Common myeloid progenitor, CD34-positive (primary cell): ENCODE results near the gene HAPLN2.
"Not testable (repeated sequence)": the region's sequence is repeated elsewhere in the genome, so short reads cannot be mapped to it uniquely, and the experiment has no call there.

ENCODE experiments used
- CTCF ChIA-PET: fragments of 350-600 bp; sonication (Branson Sonifier 250); formaldehyde crosslinking; loops from one replicate; lab custom pipeline; 2021; ENCODE audit warnings: antibody characterized with exemption; lab: Charles Lee
- POLR2A ChIA-PET: fragments of 350-600 bp; sonication (Branson Sonifier 250); formaldehyde crosslinking; loops from one replicate; lab custom pipeline; 2021; ENCODE audit warnings: antibody characterized with exemption; lab: Charles Lee
- DNase-seq, 3 donors: peaks; one replicate each; pipeline versions ENCODE4 v3.0.0 to v3.0.0-alpha.2; 2013
- H3K27ac ChIP-seq, 2 experiments: 1 replicate in 1 of 2; 2 replicates in 1 of 2; pipeline ENCODE4 v1.7.0; 2013; ENCODE audit warnings: inconsistent platforms in 2 of 2, low read length in 2 of 2, mild to moderate bottlenecking in 2 of 2, low read depth in 1 of 2, moderate library complexity in 1 of 2; ENCODE audit not compliant: severe bottlenecking in 2 of 2, insufficient read depth in 1 of 2, poor library complexity in 1 of 2
- H3K27me3 ChIP-seq, 5 experiments: replicated peaks in 2 of 5; 1 replicate in 3 of 5; 2 replicates in 2 of 5; pipeline versions ENCODE4 v1.6.1 to v1.7.0; 2013; ENCODE audit warnings: low read length in 4 of 5, mild to moderate bottlenecking in 2 of 5, moderate library complexity in 2 of 5, inconsistent platforms in 1 of 5; ENCODE audit not compliant: insufficient read depth in 5 of 5, control insufficient read depth in 4 of 5
- H3K36me3 ChIP-seq, 4 experiments: 1 replicate in 2 of 4; 2 replicates in 2 of 4; pipeline versions ENCODE4 v1.6.1 to v1.7.0; 2013; ENCODE audit warnings: low read length in 3 of 4, control low read depth in 1 of 4, mild to moderate bottlenecking in 1 of 4; ENCODE audit not compliant: control insufficient read depth in 4 of 4, insufficient read depth in 4 of 4
- H3K4me1 ChIP-seq, 4 experiments: 1 replicate in 3 of 4; 2 replicates in 1 of 4; pipeline versions ENCODE4 v1.6.1 to v1.7.1; 2013; ENCODE audit warnings: low read length in 3 of 4, mild to moderate bottlenecking in 3 of 4, control low read depth in 1 of 4, inconsistent platforms in 1 of 4, moderate library complexity in 1 of 4; ENCODE audit not compliant: control insufficient read depth in 4 of 4, insufficient read depth in 4 of 4; ENCODE audit errors: control extremely low read depth in 1 of 4
- H3K4me3 ChIP-seq, 7 experiments: 1 replicate in 4 of 7; 2 replicates in 3 of 7; pipeline versions ENCODE4 v1.5.1 to v1.7.0; 2013; ENCODE audit warnings: mild to moderate bottlenecking in 7 of 7, low read length in 6 of 7, moderate library complexity in 6 of 7, inconsistent platforms in 2 of 7, low read depth in 2 of 7, control low read depth in 1 of 7; ENCODE audit not compliant: insufficient read depth in 4 of 7, control insufficient read depth in 1 of 7; ENCODE audit errors: extremely low read depth in 1 of 7
- H3K9me3 ChIP-seq, 5 experiments: 1 replicate in 4 of 5; 2 replicates in 1 of 5; pipeline versions ENCODE4 v1.6.1 to v1.7.1; 2013; ENCODE audit warnings: low read length in 4 of 5, mild to moderate bottlenecking in 2 of 5, inconsistent platforms in 1 of 5, low read depth in 1 of 5, moderate library complexity in 1 of 5; ENCODE audit not compliant: control insufficient read depth in 4 of 5, insufficient read depth in 2 of 5; ENCODE audit errors: control extremely low read depth in 1 of 5
- WGBS: methylation state at CpG from one replicate; pipeline ENCODE4 v1.1.5; 2013; ENCODE audit not compliant: insufficient coverage; 5-methylcytosine and 5-hydroxymethylcytosine counted together

The HAPLN2 gene

GRCh38 chr1:156586323-156586722 is 32.9 kb upstream of the HAPLN2 start:
- ChIA-PET CTCF (interaction anchor here (0.8 to 8.3 kb wide), 7 partner anchors 13 to 94 kb away, joined by 3 to 63 read pairs (median 7); partner anchors contain the start of gene GPATCH4), POLR2A (no interaction called here)
- H3K36me3 ChIP-seq = peaks cover 0 to 22% (median 13%) of the 10 kb centered on the region in 4 experiments
- H3K4me1 ChIP-seq = peaks cover 5 to 39% (median 33%) of the 10 kb centered on the region in 4 experiments
- H3K4me3 ChIP-seq = no peak overlapping the region
- WGBS = 75% methylated on average over 4 of the region's 4 CpGs
- no peak for DNase-seq
- H3K9me3 ChIP-seq = no peaks in the 10 kb centered on the region
- H3K27me3 ChIP-seq = no peaks in the 10 kb centered on the region
- H3K27ac ChIP-seq = no peak overlapping the region

DNA sequence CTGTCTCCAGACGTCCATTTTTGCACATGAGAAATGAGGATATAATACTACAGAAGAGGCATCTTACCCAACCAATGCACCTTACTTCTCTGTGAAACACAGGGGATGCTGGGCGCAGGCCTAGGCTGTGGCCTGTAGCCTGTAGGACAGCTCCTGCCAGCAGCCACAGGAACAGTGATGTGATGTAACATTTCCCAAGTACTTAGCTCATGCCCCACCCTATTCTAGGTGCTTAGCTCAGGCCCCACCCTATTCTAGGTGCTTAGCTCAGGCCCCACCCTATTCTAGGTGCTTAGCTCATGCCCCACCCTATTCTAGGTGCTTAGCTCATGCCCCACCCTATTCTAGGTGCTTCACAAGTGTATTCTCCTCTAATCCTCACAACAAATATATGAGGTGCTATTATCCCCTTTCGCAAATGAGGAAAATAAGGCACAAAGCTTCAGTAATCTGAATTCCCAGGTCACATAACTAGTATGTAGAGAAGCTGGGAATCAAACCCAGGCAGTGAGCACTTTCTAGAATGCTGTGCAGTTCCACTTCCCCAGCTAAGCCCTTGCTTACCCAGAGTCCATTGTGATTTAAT is 32.2 kb upstream of the HAPLN2 start:
- H3K4me3 ChIP-seq = no peak overlapping the region
- DNase-seq = no peak
- peaks cover 0 to 22% (median 13%) of the 10 kb centered on the region in 4 experiments for H3K36me3 ChIP-seq
- no peaks in the 10 kb centered on the region for H3K9me3 ChIP-seq
- ChIA-PET POLR2A (no interaction called here), CTCF (interaction anchor here (0.7 to 8.3 kb wide), 8 partner anchors 12 to 95 kb away, joined by 3 to 63 read pairs (median 4); partner anchors contain the start of genes GPATCH4 and HAPLN2)
- H3K4me1 ChIP-seq = peaks cover 5 to 38% (median 31%) of the 10 kb centered on the region in 4 experiments
- no peaks in the 10 kb centered on the region for H3K27me3 ChIP-seq
- WGBS = no CpG with 5 or more reads among the region's 3 CpGs
- no peak overlapping the region for H3K27ac ChIP-seq

DNA sequence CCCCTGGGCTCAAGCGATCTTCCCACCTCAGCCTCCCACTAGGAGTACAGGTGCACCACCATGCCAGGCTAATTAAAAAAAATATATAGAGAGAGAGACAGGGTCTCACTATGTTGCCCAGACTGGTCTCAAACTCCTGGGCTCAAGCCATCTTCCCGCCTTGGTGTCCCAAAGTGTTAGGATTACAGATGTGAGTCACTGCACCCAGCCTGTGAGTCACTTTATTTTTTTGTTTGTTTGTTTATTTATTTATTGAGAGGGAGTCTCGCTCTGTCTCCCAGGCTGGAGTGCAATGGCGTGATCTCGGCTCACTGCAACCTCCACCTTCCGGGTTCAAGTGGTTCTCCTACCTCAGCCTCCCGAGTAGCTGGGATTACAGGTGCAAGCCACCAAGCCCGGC is 31.3 kb upstream of the HAPLN2 start:
- H3K27ac ChIP-seq, DNase-seq, POLR2A ChIA-PET, H3K4me3 ChIP-seq, H3K9me3 ChIP-seq, H3K27me3 ChIP-seq: not testable (repeated sequence)
- 94% methylated on average over 7 of the region's 8 CpGs for WGBS
- peaks cover 5 to 36% (median 28%) of the 10 kb centered on the region in 4 experiments for H3K4me1 ChIP-seq
- H3K36me3 ChIP-seq = peaks cover 0 to 22% (median 13%) of the 10 kb centered on the region in 4 experiments
- CTCF ChIA-PET = interaction anchor here (1.4 to 1.7 kb wide), 4 partner anchors 18 to 84 kb away, joined by 4 to 6 read pairs (median 4); partner anchors contain the start of gene HAPLN2

- DNase-seq = no peak
These were observed 29.7 kb upstream of the HAPLN2 start for GRCh38 chr1:156589546-156589945.

DNA sequence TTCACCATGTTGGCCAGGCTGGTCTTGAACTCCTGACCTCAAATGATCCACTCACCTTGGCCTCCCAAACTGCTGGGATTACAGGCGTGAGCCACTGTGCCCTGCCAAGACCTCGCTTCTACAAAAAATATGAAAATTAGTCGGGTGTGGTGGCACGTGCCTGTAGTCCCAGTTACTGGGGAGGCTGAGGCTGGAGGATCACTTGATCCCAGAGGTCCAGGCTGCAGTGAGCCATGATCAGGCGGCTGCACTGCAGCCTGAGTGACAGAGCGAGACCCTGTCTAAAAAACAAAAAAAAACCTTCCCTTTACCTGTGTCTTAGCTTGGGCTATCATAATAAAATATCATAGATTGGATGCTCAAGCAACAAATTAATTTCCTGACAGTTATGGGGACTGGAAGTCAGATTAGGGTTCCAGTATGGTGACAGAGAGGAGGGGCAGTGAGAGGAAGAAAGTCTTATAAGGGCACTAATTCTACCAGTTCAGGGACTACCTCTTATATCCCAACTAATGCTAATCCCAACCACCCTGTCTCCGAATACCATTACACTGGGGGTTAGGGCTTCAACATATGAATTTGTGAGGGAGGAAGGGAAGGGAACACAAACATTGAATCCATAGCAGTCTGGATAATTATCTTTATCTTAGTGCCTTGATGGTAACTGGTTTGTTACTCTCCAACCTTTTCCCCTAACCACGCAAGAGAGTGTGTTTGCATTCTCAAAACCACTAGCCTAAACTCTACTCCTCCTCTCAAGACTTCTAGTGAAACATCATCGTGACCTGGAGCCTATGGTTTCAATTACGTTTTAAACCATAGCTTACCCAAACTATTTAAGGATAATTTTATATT is 28.7 kb upstream of the HAPLN2 start:
- Histone ChIP-seq H3K4me3 (peak overlapping the region in 5 of 7 experiments; percentile 68 to 87 (median 82)), H3K9me3 (no peaks in the 10 kb centered on the region), H3K4me1 (peaks cover 5 to 20% (median 18%) of the 10 kb centered on the region in 4 experiments), H3K36me3 (peaks cover 5 to 39% (median 26%) of the 10 kb centered on the region in 4 experiments), H3K27ac (peak overlapping the region in 1 of 2 experiments; percentile 75), H3K27me3 (no peaks in the 10 kb centered on the region)
- ChIA-PET POLR2A (interaction anchor here (0.6 to 1.2 kb wide), 2 partner anchors 8 to 131 kb away, joined by 3 to 7 read pairs; no protein-coding TSS in a partner anchor), CTCF (interaction anchor here (0.6 to 4.3 kb wide), 6 partner anchors 9 to 82 kb away, joined by 3 to 19 read pairs (median 6); partner anchors contain the start of gene GPATCH4)
- DNase-seq = no peak
- 94% methylated on average over 5 of the region's 10 CpGs for WGBS

More at GRCh38 chr1:156589546-156589945, 29.7 kb upstream of the HAPLN2 start:
- H3K4me3 ChIP-seq = no peak overlapping the region
- ChIA-PET CTCF (interaction anchor here (0.9 to 1.7 kb wide), 6 partner anchors 10 to 34 kb away, joined by 3 to 8 read pairs (median 4); partner anchors contain the start of genes HAPLN2 and TTC24), POLR2A (interaction anchor here (1.0 kb wide), 1 partner anchor 19 kb away, joined by 3 read pairs; no protein-coding TSS in a partner anchor)
- peaks cover 5 to 20% (median 18%) of the 10 kb centered on the region in 4 experiments for H3K4me1 ChIP-seq
- H3K27me3 ChIP-seq = no peaks in the 10 kb centered on the region
- H3K36me3 ChIP-seq = peaks cover 5 to 37% (median 21%) of the 10 kb centered on the region in 4 experiments
- H3K9me3 ChIP-seq = no peaks in the 10 kb centered on the region
- 0% methylated on average over 1 of the region's 5 CpGs for WGBS
- no peak overlapping the region for H3K27ac ChIP-seq

- Histone ChIP-seq H3K4me1 (peaks cover 5 to 20% (median 18%) of the 10 kb centered on the region in 4 experiments), H3K36me3 (peaks cover 8 to 39% (median 28%) of the 10 kb centered on the region in 4 experiments), H3K9me3 (no peaks in the 10 kb centered on the region), H3K27ac (peak overlapping the region in 1 of 2 experiments; percentile 75), H3K4me3 (peak overlapping the region; percentile 40 to 87 (median 79)), H3K27me3 (no peaks in the 10 kb centered on the region)
- 25% methylated on average over 1 of the region's 6 CpGs for WGBS
- ChIA-PET POLR2A (interaction anchor here (0.6 to 1.2 kb wide), 2 partner anchors 9 to 132 kb away, joined by 3 to 7 read pairs; no protein-coding TSS in a partner anchor), CTCF (interaction anchor here (0.6 to 4.3 kb wide), 6 partner anchors 9 to 83 kb away, joined by 3 to 19 read pairs (median 6); partner anchors contain the start of gene GPATCH4)
- DNase-seq = peak in 2 of 3 donors; percentile 28 to 41
These were observed 28.1 kb upstream of the HAPLN2 start for GRCh38 chr1:156591181-156591431.
